Stimulated activated CD4-positive, alpha-beta T cell treated with anti-CD3 and anti-CD28 coated beads, Interleukin-1b, Interleukin-23, amount 100 ng/mL, for 4 hours (primary cell): ENCODE measurements around the gene FAM111A.

Source experiments
- DNase-seq, 2 donors: peaks; one replicate each; pipeline ENCODE4 v3.0.0-alpha.2; 2020; ENCODE audit warnings: low read depth in 2 of 2

Gene FAM111A

DNA sequence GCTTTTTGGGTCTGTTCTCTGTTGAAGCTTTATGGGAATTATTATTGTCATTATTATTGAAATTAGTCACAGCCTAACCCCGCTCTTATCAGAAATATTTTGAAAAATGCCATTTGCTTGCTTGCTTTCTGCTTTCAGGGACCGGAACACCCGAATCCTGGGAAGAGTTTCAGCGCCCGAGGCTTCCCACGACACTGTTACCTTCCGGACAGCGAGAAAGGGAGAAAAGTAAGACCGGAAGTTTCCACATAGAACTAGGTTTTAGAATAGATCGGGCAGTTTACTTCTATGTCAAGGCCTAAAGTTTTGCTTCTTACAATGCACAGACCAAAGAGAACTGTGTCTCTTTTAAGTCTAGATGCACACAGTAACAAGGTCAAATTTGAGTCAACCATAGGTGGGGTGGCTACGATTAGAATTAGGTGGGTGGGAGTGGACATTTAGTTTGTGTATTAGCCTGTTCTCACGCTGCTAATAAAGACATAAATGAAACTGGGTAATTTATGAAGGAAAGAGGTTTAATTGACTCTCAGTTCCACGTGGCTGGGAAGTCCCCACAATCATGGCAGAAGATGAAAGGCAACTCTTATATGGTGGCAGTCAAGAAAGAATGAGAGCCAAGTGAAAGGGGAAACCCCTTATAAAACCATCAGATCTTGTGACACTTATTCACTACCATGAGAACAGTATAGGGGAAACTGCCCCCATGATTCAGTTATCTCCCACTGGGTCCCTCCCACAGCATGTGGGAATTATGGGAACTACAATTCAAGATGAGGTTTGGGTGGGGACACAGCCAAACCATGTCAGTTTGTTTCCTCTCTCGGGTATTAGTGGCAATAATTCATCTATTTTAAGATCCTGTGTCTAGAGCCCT is 57.1 kb downstream of the FAM111A start:
- no peak for DNase-seq

DNA sequence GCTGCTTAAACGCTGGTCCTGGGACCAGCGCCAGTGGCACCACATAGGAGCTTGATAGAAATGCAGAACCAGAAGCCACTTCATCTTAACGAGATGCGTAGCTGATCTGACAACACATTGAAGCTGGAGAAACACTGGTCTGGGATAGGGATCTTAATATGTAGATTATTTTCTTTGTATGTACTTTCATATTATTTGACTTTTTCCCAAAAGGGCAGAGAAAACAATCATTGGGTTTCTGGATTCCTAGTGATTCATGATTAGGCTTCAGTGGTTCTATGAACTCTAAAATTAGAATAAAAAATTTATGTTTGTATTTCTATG is 57.7 kb downstream of the FAM111A start:
- DNase-seq, result no peak

GRCh38 chr11:59201353-59201752 is 58.7 kb downstream of the FAM111A start:
- no peak for DNase-seq
